HG03159 (cell line): Measurements from ENCODE around the gene PEX5L.
"Not testable (repeated sequence)": the region's sequence is repeated elsewhere in the genome, so short reads cannot be mapped to it uniquely, and the experiment has no call there.

Experiments
- ATAC-seq: cut with Tn5 transposase; IDR thresholded peaks from one replicate; pipeline ENCODE4 v1.9.1; 2021; ENCODE audit warnings: mild to moderate bottlenecking, moderate library complexity; ENCODE audit not compliant: unreplicated experiment

PEX5L gene, protein sequence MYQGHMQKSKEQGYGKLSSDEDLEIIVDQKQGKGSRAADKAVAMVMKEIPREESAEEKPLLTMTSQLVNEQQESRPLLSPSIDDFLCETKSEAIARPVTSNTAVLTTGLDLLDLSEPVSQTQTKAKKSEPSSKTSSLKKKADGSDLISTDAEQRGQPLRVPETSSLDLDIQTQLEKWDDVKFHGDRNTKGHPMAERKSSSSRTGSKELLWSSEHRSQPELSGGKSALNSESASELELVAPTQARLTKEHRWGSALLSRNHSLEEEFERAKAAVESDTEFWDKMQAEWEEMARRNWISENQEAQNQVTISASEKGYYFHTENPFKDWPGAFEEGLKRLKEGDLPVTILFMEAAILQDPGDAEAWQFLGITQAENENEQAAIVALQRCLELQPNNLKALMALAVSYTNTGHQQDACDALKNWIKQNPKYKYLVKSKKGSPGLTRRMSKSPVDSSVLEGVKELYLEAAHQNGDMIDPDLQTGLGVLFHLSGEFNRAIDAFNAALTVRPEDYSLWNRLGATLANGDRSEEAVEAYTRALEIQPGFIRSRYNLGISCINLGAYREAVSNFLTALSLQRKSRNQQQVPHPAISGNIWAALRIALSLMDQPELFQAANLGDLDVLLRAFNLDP

DNA sequence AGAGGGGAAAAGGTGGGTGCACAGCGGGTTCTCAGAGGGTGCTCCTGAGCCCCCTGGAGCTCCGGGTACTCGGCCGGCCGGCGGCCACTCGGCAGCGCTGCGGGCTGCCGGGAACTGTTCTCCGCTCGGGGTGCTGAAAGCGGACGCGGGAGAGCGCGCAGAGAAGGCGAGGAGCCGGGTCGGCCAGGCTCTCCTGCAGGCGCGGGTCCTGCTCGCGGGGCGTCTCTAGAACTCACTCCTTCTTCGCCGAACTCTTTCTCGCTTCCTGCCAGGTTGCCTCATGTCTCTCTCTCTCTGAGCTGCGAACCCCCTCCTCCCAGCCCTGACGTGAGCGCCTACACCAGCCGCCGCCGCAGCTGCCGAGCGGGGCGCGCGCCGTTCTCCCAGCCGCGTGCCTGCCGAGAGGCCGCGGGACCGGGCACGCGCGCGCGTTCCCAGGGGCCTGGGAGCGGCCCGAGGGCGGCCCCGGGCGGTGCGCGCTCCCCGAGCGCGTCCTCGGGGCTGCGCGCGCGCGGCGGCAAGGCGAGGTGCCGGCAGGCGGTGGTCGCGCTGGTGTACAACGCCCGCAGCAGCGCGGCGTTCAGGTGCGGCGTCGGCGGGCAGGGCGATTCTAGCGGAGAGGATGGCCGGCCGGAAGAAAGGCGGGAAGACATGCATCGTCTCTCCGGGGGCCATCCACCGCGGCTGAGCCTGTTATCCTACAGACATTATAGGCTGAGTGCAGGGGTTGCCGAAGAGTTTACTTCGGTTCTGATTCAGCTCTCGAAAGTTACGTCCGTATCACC, at the start of gene PEX5L:
TSS of gene PEX5L (minus strand) at position 267 of the 785 bp plus-strand sequence. CDS start 338 bp downstream, outside the sequence.
- peak; percentile 84 for ATAC-seq

DNA sequence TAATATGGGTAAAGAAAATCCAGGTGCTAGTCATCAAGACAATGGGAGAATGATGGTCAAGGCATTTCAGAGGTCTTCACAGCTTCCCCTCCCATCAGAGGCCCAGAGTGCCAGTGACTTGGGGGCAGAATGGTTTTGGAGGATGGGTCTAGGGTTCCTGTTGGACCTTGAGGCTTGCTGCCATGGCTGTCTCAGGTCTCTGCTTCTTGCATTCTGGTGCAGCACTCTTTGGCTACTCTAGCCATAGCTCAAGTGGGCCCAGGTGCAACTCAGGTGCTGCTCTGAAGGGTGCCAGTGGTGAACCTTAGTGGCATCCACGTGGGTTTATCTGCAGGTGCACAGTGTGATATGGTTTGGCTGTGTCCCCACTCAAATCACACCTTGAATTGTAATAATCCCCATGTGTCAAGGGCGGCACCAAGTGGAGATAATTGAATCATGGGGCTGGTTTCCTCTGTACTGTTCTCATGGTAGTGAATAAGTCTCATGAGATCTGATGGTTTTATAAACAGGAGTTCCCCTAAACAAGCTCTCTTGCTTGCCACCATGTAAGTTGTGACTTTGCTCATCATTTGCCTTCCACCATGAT, 48.5 kb upstream of the PEX5L start:
- no peak for ATAC-seq

DNA sequence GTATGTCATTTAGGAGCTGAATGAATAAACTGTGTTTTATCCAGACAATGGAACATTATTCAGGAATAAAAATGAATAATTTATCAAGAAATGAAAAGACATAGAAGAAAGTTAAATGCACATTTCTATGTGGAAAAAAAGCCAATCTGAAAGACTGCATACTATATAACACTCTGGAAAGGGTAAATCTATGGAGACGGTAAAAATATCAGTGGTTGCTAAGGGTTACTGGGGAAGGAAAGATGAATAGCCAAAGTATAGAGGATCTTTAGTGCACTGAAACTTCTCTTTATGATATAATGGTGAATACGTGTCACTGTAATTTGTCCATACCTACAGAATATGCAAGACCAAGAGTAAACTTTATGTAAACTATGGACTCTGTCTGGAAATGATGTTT, 46.0 kb upstream of the PEX5L start:
- ATAC-seq: no peak

DNA sequence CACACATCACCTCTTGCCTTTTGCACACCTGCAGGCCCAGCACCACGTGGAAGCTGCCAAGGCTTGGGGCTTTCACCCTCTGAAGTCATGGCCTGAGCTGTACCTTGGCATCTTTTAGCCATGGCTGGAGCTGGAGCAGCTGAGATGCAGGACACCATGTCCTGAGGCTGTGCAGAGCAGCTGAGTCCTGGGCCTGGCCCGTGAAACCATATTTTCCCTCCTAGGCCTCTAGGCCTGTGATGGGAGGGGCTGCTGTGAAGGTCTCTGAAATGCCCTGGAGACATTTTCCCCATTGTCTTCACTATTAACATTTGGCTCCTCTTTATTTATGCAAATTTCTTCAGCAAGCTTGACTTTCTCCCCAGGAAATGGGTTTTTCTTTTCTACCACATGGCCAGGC, 41.9 kb upstream of the PEX5L start:
- no peak for ATAC-seq

DNA sequence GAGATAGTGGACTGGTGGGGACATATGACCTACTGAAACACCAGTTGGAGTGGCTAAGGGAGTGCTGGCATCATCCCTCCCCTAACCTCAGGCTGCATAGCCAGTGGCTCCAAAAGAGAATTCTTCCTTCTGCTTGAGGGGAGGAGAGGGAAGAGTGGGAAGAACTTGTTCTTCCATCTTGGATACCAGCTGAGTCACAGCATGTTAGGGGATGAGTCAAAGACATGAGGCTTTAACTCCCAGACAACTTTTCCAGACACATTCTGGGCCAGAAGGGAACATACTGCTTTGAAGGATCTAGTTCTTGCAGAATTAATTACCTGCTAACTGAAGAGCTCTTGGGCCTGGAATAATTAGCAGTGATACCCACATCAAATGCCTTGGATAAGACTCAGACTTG, 36.8 kb upstream of the PEX5L start:
- ATAC-seq: no peak

DNA sequence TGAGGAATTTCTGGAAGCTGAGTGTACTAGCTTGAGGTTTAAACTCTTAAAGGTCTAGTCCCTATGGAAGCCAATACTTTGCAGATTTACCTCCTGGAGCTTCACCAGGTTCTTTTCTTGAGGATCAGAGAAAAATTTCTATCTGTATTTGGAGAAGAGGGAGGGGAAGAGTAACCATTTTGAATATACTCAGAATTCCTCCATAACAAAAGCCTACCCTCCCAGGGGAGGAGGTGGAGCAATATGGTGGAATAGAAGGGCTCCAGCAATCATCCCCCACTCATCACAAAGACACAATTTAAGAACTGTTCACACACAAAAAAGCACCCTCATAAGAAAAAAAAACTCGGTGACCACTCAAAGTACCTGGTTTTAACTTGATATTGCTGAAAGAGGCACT, 36.0 kb upstream of the PEX5L start:
- ATAC-seq: no peak

DNA sequence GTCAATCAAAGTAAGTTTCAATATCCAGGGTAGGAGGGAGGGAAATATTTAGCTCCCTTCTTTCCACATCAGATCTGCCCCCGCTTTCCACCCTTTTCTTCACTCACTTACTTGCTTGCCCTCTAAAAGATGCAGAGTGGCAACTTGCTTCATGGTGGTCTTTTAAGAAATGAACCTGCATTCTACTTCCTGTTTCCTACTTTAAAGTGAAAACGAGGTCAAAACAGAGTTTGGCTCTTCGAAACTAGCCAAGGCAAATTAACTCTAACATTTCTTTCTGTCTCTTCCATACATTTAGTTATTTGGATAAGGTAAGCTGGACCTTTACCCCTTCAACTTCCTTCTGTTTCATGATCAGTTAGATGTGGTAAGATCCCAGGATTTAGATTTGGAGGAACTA, 34.2 kb upstream of the PEX5L start:
- ATAC-seq: no peak

DNA sequence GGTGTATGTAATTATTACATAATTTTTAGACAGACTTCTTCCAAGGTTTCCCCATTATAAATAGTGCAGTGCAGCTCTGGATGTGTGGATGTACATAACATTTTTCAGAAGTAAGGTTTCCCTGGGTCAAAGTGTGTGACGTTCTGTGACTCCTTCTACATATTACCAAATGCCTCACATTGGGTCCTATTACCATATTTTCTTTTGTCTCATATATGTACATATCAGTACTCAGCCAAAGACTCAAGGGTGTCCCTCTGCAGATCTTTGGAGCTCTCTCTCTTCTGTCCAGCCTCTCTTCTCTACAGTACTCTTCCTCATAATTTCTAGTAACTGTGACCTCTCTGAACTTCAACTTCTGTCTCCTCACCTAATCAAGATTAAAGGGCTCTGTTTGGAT, 31.3 kb upstream of the PEX5L start:
- no peak for ATAC-seq

DNA sequence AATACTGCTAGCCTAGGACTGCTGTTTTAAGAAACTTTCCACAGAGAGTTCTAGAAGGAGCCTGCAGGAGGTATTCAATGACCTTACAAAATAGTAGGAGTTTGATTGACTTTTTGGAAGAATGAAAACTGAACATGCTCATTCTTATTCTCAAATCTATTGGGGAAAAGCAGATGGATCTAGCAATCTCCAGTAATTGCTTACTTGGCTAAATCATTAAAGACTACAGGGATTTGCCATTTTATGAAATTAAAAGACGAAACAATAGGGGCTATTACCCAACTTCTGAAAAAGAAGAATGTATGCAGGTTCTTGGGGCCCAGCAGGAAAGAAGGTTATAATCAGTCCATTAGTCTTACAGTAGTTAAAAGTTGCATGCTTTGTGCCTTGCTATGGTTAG, 29.9 kb upstream of the PEX5L start:
- ATAC-seq: no peak

DNA sequence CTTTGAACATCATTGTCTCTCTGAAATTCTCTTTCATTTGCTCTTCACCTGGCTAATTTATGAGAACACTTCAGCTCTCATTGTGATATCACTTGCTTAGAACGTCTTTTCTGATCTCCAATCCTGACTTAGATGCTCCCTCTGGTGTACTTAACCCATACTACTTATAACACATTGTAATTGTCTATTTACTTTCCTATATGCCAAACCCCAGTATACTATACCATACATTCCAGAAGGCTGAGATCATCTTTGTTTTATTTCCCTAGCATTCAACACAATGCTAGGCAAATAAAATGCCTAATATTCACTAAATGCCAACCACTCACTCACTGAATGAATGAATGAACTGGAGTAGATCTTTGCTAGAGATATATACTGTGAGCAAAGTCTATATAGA, 27.0 kb upstream of the PEX5L start:
- ATAC-seq: no peak

DNA sequence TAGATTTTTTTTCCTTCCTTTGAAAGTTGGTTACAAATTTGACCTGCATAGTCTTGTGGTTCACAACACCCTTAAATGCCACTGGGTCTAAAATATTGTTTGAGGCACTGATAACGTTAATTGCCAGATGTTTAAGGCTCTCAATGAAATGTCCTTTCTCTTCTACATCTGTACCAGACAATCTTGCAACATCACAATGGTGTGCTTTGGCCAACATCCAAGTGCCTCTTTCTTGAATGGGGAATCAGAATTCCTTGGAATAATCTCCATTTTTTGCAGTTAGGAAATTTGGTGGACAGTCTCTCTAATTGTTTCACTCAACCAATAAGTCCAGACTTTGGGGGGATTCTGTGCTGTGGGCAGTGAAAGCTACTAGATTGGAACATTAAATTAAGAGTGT, 26.0 kb upstream of the PEX5L start:
- ATAC-seq: no peak

DNA sequence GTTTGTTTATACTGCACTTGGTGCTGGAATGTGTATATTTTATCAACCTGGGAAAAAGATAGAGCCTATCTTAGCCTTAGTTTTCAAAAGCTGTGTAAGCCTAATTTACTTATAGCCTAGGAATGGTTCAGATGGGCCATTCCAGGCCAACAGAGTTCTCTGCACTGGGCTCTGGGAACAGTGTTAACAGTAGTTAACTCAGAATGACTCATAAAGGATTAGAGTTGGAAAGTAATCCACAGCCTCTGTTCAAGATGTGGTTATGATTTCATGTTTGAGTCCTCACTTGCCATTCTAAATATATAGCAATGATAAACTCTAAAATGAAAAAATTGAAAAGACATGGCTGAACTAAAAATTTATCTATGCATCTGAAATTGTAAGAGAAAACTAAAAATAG, 22.6 kb upstream of the PEX5L start:
- ATAC-seq: no peak

DNA sequence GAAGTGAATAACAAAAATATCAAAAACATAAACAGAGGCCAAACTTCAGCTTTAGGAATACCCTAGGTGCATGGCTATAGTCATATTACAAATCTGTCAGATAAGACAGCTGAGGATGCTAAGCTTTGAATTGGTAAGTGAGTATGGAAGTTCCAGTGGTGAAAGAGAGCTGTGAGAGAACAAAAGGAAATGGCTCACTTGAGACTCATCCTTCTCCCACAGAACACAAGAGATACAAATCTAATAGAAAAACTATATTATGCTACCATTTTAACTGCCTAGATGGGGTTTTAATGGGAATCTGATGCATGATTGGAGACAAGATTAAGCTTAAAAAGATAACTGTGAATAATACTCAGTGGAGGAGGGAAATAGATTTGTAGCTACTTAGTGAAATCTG, 21.5 kb upstream of the PEX5L start:
- ATAC-seq: no peak

DNA sequence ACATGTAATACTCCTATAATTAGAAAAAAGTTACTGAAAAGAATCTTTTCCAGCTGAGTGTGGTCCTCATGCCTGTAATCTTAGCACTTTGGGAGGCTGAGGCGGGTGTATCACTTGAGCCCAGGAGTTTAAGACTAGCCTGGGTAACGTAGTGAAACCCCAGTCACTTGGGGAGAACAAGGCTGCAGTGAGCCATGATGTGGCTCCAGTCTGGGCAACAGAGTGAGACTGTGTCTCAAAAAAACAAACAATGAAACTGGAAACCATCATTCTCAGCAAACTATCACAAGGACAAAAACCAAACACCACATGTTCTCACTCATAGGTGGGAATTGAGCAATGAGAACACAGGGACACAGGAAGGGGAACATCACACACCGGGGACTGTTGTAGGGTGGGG, 18.9 kb upstream of the PEX5L start:
- not testable (repeated sequence) for ATAC-seq

DNA sequence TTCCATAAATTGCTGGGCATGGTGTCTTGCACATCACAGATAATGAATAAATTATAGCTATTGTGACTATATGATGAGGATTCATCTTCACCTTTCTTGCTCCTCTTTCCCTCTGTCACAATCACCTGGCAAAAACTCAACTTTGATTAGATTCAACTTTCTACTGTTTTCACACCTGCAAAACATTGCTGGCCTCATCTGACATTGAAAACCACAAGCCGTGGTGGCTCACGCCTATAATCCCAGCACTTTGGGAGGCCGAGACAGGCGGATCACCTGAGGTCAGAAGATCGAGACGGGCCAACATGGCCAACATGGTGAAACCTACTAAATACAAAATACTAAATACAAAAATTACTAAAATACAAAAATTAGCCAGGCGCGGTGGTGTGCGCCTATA, 12.7 kb upstream of the PEX5L start:
- ATAC-seq: no peak

DNA sequence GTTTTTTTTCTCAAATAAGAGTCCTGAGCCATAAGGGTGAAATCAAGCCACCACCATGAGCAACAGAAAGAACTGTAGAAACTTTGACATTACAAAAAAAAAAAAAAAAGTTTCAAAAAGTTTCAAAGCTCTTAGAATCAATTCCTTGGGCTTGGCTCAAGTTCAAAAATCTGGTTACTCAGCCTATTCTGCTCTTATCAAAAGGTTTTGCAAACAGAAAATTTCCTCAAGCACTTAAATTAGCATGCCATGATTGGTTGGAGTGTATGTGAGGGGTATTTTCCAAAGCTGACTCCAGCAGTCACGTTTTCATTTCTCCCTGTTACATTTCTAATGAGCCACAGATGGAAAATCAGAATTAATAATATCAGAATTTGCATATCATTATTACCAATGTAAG, 12.1 kb upstream of the PEX5L start:
- ATAC-seq: no peak

DNA sequence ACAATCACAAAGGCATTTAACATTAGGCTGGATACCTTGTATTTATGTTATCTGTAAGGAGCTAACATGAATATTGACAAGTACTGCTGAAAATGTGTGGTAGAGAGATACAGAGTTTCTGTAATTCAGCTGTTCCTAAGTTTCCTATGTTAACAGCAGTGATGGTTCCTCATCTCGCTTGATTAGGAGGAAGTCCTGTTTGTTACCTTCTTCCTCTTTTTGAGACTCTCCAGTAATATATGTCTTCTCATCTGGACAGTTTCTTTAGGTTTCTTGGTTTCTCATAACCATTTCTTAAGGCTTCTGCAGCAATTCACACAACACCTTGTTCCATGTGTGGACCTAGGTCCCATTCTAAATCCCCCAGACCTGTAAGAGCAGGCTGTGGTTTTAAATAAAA, 11.4 kb upstream of the PEX5L start:
- ATAC-seq: peak; percentile 94

DNA sequence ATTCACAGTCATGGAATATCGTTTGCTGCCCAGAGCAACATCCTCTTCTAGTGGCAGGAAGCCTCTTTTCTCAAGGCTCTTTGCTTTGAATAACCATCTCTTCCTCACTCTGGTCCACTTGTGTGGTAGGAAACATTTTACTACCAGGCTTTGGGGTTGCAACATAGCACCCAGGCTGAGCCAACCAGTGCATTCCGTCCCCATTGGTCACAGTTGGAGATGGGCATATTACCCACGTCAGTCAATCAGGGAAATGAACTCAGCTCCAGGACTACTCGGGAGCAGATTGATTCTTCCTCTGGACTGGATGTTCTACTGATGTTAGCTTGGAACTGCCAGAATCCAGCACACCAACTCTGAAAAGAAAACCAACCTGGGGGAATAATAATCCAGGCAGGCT, 4.2 kb upstream of the PEX5L start:
- ATAC-seq: no peak

DNA sequence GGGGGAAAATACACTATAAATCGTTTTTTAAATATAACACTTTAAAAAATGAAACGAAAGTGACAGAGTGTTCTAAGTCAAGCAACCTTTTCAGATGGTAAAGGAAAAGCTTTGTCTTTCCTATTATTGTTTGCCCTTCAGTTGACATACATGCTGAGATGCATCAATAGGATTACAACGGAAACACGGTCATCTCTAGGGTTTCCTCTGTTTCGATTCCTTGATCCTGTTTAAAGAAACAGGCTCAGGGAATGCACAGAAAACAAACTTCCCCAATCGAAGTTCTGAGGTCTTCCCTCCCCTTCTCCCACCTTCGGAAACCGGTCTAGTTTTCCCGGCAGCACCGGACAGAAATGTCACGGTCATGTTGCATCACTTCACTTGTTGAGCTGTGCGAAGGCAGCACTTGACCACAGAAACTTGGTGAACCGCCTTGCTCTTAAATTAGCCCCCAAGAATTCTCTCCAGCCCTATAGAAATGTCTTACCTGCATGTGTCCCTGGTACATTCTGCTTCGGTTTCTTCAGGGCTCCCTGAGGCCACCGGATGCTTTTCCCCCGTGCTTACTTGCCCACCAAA, 556 bp downstream of the PEX5L start:
- ATAC-seq: peak; percentile 33

DNA sequence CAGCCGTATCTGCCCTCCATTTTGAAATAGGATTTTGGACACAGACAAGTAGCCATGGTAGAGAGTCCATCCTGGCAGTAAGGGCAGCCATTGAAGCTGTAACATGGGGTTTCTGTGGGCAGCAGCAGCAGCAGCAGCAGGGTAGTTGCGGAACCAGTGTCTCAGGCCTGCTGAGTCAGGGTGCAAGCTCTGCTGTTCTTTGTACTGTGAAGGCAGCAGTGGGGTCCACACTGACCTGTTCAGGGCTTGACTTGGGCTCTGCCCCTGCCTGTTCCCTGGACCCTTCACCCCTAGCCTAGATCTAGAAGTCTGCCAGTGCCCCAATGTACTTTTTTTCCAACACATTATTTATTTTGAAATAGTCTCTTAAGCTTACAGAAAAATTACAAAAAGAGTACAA, 9.7 kb downstream of the PEX5L start:
- no peak for ATAC-seq

DNA sequence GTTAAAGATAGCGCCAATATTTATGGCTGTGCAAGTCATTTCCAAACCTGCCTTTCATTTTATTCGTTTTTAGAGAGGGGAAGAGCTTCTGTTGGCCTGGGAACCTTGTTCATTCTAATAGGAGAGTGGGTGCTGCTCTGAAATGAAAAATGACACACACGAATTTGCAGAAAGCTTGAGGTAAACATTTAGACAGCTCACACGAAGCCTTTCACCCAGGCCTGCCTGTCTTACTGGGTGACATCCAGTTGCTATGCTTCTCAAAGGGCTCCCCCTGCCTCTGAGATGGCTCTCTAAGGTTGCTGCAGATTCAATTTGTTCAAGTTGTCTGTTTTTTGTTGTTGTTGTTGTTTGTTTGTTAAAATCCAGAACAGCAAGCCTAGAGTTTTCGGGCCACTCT, 18.2 kb downstream of the PEX5L start:
- ATAC-seq: no peak
